GM21737 (cell line): ENCODE data around the gene IFNG-AS1.

Source experiments
- ATAC-seq: cut with Tn5 transposase; IDR thresholded peaks from one replicate; pipeline ENCODE4 v1.9.1; 2021; ENCODE audit warnings: mild to moderate bottlenecking, moderate library complexity; ENCODE audit not compliant: unreplicated experiment

IFNG-AS1 gene

DNA sequence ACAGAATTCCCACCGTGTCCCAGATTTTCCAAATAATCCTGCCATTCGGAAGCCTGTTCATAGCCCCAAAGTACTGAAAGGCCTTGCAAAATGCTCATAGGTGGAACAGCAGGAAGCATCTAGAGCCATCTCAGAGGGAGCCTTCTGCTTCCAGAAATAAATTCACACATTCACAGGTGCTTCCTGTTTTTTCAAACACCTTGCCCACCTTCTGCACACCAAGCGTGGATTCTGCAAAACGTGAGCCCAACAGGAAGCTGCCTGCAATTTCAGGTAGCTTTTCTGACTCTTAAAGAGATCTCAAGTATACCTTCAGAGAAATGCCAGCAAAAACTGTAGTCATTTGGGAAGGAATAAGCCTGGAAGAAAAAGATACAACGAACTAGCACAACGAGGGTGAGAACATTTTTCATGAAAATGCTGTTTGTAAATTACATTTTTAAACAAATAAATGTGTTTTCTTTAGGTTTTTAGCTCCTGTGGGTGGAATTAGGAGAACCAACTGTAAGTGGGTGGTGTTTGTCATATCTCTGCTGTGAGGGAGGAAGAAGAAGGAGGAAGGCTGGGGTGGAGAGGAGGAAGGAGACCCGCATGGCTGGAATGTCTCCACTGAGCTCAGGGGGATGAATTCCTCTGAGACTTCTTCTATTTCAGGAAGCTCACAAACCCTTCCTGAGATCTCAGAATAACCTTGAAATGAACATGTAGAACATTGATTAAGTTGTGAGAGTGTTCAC is at the start of gene IFNG-AS1:
Gene IFNG-AS1, plus strand, starts transcription at position 264 of the 737 bp plus-strand sequence.
- peak; percentile 40 for ATAC-seq

GRCh38 chr12:67939611-67940010 is 49.6 kb upstream of the IFNG-AS1 start:
- ATAC-seq = no peak

DNA sequence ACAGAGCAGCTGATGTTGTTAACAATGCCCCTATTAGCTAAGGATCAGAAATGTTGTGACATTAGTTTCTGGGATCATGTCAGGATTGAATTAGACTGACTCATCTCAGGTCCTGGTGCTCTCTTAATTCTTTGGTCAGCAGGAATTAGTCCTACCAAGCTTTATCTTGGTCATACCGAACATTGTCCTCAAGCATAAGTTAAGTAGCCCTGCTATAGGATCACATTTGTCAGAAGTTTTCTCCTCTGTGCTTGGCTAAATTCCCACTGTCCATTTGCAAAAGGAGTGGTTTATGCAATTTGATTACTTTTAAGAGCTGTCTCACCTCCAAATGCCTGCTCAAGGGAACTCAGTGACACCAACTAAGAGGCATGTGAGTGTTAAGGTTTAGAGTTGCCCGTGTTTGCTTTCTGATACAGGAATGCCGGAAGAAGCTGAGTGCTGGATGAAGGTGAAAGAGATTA is 48.4 kb upstream of the IFNG-AS1 start:
- no peak for ATAC-seq

DNA sequence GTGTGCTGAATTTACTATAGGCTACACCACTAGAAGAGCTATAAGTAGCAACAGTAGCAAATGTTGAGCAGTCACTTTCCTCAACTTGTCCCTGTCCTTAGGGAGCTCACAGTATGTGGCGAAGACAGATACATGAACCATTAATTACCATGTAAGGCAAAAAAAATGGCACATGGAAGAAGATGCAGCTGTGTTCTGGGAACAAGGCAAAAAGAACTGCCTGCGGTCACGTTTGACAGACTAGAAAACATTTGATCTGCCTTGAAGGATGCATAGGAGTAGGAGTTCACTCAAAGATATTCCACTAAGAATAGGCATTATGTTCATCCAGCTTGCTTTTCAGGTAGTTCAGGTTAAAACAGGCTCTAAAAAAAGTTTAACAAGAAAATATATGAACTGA is 46.5 kb upstream of the IFNG-AS1 start:
- no peak for ATAC-seq

DNA sequence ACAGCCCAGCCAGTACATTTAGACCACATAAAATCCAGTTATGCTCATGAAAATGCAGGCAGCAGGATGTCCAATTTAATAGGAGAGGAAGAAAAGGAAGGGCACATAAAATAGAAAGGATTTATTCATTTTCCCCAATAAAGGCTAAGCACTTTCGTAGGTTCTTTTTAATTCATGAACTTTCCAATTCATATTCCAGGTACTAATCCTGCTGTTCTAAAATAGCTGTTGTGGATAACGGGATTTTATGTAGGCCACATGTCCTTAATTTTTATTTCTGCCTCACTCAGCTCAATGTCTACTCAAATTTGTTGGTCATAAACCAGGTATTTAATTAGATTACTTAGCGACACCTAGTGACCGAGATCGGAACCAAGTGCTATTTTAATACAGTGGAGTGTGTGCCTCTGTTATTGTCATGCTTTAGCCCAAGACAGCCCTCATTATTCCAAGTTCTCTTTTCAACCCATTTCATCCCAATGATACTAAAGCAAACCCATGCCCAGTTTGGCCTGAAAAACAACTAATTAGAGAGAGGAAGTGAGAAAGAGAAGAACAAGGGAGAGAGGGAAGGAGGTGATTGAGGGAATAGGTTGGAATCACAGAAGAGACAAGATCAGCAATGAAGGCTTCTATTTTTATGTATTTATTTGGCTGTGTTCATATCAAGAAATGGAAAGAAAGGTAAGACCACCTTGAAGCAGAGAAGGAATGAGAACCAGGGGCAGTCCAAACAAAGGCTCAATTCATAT is 45.9 kb upstream of the IFNG-AS1 start:
- peak; percentile 74 for ATAC-seq

DNA sequence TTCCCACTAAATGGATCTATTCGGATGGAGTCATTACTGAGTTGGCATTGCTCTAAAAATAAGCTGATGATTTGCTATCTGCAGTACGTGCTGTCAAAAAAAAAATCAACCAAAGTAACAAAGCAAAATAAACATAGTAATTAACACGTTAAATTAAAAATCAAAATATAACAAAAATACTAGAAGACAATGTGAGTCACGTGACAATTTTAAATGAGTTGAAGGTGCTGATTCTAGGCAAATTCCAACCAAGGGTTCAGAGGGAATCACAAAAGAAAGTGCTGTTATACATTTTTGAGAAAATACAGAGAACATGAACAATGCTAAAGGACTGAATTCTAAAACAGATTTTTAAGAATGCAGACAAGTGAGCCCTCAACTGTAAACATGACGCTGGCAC is 45.2 kb upstream of the IFNG-AS1 start:
- ATAC-seq = no peak

DNA sequence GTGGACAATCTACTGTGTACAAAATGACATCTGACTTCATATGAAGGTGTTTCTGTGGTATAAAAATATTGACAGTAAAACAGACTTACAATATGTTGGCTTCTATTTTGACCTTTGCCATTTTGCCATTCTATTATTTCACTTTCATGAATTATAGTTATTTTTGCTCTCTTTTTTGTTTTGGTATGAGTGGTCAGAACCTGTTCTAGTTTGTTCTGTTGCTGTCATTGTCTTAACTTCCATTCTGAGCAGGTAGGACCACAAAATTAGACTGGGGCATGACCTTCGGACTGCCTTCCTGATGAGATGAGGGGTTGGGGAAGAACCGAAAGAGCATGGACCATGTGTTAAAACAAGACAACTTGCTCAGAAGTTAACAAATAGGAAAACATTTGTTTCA is 36.5 kb upstream of the IFNG-AS1 start:
- ATAC-seq = no peak

DNA sequence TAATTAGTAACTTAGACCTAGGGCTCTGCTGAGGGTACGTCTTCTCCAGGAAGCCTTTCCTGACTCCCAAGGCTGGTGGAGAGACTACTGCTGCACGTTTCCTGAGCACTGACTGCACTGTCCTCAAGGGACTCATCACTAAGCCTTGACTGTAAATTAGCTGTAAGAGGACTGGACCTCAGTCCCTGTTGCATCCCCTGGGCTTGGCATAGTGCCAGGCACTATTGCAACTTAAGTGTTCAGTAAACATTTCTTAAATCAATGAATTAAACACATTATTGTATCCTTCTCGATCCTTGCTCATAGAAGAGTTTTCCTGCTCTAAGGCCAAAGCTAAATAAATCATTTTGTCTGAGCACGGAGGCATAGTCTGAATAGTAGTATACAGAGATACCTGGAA is 31.9 kb upstream of the IFNG-AS1 start:
- ATAC-seq = no peak

DNA sequence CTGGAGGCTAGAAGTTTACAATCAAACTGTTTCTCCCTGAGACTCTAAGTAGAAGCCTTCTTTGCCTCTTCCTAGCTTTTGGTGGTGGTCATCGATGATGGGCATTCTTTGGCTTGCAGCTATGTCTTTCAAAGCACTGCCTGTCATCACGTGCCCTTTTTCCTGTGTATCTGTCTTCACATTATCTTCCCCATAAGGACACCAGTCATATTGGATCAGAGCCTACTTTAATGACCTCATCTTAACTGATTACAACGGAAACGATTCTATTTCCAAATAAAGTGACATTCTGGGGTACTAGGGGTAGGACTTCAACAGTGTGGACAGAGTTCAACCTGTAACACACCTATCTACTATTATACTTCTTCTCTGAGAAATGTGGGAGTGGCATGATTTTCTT is 31.1 kb upstream of the IFNG-AS1 start:
- ATAC-seq = no peak

DNA sequence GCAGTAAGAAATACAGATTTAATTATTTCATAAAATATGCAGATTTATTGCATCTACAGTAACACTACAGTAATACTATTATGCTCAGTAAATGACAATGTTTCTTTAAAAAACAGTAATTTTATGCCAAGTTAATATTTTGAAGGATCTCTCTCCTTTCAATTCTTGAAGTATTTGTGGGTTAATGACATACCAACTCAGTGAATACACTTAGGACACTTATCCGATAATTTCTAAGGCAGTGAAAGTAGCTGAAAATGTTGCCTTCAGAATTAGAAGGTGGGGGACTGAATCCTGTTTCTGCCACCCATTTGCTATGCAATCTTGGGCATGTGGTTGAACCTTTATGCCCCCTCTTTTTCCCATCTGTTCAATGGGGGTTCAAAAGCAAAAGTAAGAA is 24.8 kb upstream of the IFNG-AS1 start:
- no peak for ATAC-seq

GRCh38 chr12:67966560-67966959 is 22.7 kb upstream of the IFNG-AS1 start:
- no peak for ATAC-seq

DNA sequence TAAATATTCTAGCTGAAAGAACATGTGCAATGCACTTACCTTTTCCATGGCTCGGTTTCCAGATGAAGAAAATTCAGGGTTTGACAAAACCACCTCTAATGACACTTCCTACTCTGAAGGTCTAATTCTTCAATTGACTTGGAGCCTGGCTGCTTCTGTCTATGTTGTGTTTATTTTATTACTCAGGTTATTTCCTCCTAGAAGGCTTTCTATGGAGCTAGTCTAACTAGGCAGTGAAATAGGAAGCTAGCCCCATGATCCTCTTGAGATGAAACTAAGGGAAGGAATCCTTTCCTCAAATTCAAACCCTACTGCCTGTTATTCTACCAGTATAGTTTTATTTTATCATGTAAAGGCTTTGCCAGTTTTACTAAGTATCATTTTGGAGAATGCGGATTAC is 20.9 kb upstream of the IFNG-AS1 start:
- ATAC-seq = no peak

DNA sequence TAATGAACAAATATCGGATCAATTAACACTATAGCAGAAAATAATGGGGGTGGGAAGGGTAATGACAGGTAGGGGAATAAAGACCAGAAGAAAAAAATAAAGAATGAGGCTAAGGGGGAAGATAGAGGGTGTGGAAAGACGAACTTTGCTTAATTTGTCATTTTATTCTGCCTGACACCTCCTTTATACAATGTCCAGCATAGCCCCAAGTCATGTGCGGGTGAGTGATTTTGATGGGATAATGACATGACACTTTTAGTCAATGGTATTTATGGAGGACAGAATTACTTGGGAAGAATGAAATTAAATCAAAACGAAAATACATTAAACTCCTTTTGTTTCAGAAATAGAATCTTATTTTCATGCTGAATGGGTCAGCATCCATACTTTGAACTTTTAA is 20.5 kb upstream of the IFNG-AS1 start:
- ATAC-seq = no peak

DNA sequence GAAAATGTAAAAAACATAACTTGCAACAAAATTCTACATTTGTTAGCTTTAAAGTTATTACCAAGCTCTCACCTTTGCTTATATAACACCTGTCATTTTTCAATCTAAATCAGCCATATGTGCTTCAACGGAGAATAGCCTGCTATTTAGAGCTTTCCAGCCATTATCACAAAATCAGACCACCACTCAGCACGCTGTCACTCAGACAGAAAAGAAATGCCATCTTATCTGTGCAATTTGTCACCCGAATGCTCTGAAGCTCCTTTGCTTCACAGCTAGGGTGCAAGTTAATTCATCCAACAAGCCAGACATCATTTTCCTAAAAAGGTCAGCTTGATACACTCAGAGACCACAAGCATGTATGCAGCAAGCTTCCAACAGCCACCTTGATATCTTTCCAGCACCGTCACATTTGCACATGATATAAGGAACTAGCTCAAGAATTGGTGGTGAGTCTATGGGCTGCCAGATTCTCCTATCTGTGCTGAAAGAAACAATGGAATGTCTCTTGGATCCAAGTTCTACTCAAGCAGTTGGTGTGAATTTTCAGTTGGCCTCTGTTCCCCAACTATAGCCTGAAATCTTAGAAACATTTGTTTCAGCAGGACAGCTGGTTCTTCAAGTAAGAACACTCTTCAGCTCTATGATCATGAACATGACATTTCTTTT is 20.0 kb upstream of the IFNG-AS1 start:
- no peak for ATAC-seq

GRCh38 chr12:67977668-67978067 is 11.6 kb upstream of the IFNG-AS1 start:
- ATAC-seq = no peak

DNA sequence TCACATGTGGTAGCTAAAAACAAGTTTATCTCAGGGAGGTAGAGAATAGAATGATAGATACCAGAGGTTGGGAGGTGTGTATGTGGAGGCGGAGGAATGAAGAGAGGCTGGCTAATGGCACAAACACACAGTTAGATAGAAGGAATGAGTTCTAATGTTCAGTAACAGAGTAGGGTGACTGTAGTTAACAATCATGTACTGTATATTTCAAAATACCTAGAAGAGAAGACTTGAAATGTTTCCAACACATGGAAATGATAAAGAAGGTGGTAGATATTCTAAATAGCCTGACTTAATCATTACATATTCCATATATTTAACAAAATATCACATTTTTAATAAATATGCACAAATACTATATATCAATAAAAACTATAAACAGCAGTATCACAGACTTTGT is 8.9 kb upstream of the IFNG-AS1 start:
- ATAC-seq = no peak

DNA sequence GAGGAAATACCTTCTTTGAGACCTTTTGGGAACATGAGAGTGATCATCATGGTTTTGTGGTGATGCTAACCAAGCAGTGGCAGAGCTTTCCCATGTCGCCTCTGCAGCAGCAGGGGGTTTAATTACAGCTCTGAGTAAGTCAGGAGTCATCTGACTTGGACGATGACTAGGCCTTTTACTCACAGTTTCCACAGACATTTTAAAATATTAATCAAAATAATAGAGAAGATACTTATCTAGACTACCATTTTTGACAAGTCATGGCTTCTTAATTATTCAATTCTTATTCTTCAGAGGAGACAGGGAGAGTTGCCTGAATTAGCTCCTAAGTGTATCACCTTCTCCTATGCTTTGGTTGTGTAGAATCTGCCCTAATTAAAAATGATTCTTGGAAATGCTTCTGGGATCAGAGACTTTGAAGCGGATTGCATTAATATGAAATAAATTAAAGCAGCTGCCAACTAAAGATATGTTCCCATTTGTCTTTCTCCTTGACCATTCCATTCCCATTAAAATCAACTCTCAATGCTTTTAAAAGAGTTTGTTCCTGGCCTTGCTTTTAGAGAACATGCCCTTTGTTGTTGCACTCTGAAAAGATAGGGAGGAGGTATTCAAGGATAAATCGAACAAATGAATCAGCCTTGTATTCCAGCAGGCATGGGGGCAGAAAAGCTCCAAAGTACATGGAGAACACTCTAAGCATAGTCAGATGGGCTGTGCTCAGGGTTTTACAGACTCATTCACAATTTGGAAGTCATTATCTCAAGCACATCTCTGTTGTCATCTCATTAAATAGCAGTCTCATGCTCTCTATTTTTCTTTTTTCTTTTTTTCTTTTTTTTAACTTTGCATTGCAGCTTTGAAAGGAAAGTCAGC is 7.7 kb upstream of the IFNG-AS1 start:
- ATAC-seq = no peak

DNA sequence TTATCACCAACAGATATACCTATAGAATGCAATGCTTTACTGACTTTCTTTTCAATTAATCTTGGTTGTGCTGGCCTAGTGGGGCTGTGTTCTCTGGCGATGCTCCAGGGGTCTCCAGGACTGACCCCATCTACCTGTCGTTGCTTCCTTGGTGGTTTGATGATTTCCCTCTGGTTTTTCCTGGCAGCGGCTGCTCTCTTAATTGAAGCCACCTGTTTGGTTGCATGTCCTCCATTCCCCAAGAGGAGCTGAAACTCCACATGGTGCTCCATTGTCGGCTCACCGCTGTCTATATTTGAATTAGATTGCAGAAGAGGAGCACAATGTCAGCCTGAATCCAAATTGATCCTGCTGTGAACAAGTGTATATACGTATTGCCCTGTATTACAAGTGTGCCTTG is 7.1 kb upstream of the IFNG-AS1 start:
- no peak for ATAC-seq

GRCh38 chr12:67986632-67987031 is 2.6 kb upstream of the IFNG-AS1 start:
- ATAC-seq = no peak

DNA sequence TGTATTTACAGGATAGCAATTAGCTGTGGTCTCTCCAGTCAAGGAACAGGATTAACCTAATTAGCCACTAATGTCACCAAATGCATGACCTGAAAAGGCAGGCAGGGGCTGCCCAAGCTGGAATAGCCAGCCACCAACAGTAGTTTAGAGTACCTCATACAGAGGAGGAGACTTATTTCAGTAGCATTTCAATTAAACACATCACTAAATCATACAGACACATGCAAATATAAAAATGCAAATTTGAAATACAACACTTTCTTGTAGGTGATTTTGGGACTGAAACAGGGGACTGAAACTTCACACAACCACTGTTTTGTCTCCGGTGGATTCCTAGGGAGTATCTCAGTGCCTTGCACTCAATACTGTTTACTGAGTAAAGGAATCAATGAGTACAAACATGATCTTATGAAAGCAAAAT is 636 bp upstream of the IFNG-AS1 start:
- ATAC-seq = peak; percentile 80

GRCh38 chr12:67991158-67991557 is 1.9 kb downstream of the IFNG-AS1 start:
- peak; percentile 50 for ATAC-seq
